Right lobe of liver (tissue), 6 donors: ENCODE results near the gene HEMK1. TPM values are rescaled to one million over a fixed set of nuclear protein-coding genes. Genes with fewer than 3 reads are reported as not detected.
A peak's percentile ranks its signal among the peaks of the same experiment; 100 is the strongest.

ENCODE experiments used
- ATAC-seq, 4 donors: fragments of 200-7000 bp; cut with Tn5 transposase; one replicate each; pipeline ENCODE4 v1.9.1; 2020; ENCODE audit warnings: mild to moderate bottlenecking in 4 of 4, moderate library complexity in 4 of 4
- DNase-seq, 3 donors: peaks; one replicate each; pipeline ENCODE4 v3.0.0-alpha.2; 2020
- H3K27ac ChIP-seq, 3 donors: fragments of 200-600 bp; one replicate each; pipeline ENCODE4 v1.8.0; 2022
- H3K27me3 ChIP-seq, 2 donors: fragments of 200-600 bp; one replicate each; pipeline ENCODE4 v1.8.0; 2022
- H3K36me3 ChIP-seq, 4 donors: fragments of 200-600 bp; sonication (generic) in 1 of 4; one replicate each; pipeline versions ENCODE4 v1.5.1 to v1.8.0; 2017 to 2022; ENCODE audit warnings: control low read depth in 1 of 4
- H3K4me1 ChIP-seq, 4 donors: fragments of 200-600 bp; sonication (generic) in 1 of 4; one replicate each; pipeline versions ENCODE4 v1.5.1 to v1.8.0; 2017 to 2022; ENCODE audit warnings: control low read depth in 1 of 4
- H3K4me3 ChIP-seq, 3 donors: fragments of 200-600 bp; one replicate each; pipeline ENCODE4 v1.8.0; 2022
- H3K9me3 ChIP-seq, 4 donors: fragments of 200-600 bp; sonication (generic) in 1 of 4; one replicate each; pipeline versions ENCODE4 v1.5.1 to v1.8.0; 2017 to 2022; ENCODE audit warnings: control low read depth in 1 of 4
- POLR2A ChIP-seq: fragments of 450-650 bp; IDR thresholded peaks from one replicate; pipeline ENCODE4 v1.6.1; 2017; ENCODE audit warnings: antibody characterized with exemption, mild to moderate bottlenecking
- WGBS: methylation state at CpG from one replicate; pipeline ENCODE4 v1.1.6; 2018; ENCODE audit warnings: low coverage, low lambda C conversion rate; ENCODE audit not compliant: insufficient coverage; ENCODE audit errors: missing lambda C conversion rate; 5-methylcytosine and 5-hydroxymethylcytosine counted together
- intact Hi-C, 2 donors: fragments of 100-400 bp; cut with DNase I; formaldehyde crosslinking; loops; one replicate each; pipeline versions ENCODE4 v1.11.2 to v1.14.1; 2022
- total RNA-seq, 6 experiments: library from RNA; depleted of rRNA in 2 of 6; stranded (reverse); fragments of >200 nt in 2 of 6; fragmentation: NEBNext Ultra II Directional in 3 of 6; extraction: Animal tissue kit (Norgen Biotek cat#: 25700) in 3 of 6; gene quantifications; one replicate each; pipeline versions ENCODE4 v1.1.0 to v1.2.4, GENCODE V29; 2016 to 2023
- TF ChIP-seq, protein P1 (sequence below), 4 donors: fragments of 200-600 bp in 3 of 4; fragments of 450-650 bp in 1 of 4; IDR thresholded peaks; one replicate each; pipeline versions ENCODE4 v1.5.1 to v1.8.0; 2016 to 2022; ENCODE audit warnings: antibody characterized with exemption in 4 of 4, mild to moderate bottlenecking in 2 of 4
- donor health status: DM: no; HTN: yes; CAD: no.
- donor health status: DM: no; HTN: no; CAD: no.
- donor health status: DM: no; HTN: no; CAD: no.
- donor health status: DM: no; HTN: yes; CAD: no.
- donor health status: DM: no; HTN: yes; CAD: no.

The HEMK1 gene
- total RNA-seq, 6 experiments from 2014 or later: 10.5 to 19.4 (median 14.0) TPM

DNA sequence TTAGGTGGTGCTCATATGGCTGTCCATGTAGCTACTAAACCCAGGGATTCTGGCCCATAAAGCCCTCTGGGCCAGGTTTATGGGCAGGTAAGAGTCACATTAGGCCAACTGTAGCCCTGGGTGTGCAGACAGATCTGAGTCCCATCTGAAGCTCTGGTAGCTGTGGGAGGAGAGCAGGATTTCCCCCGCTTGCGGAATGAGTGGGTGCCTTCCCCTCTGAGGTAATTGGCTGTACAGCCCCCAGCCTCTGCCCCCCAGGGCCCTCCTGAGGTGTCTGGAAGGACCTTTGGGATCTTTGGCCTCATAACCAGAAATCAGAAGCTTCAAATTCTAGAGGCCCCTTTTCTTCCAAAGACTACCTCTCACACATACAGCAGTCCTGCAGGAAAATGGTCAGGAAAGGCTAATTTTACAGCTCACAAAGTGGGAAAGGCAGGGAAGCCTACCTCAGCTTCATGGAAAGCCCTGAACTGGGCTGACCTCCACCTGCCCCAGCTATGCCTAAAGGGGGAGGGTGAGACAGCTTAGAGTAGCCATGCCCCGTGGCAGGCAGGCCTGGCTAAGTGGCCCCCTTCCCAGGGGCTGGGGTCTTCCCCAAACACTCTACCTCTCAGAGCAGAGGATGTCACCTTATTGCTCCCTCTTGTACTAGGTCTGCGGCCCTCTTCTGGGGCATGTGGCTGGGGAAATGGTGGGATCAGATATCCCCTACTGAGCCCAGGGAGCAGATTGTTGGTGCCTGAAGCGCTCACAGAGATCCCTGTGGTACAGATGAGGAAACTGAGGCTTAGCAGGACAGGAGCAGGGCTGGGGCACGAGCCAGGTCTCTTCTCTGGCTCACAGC, 16.8 kb downstream of the HEMK1 start:
- DNase-seq (no peak), ATAC-seq (no peak)
- TF ChIP-seq POLR2A: no peak
- TF ChIP-seq, protein P1, sequence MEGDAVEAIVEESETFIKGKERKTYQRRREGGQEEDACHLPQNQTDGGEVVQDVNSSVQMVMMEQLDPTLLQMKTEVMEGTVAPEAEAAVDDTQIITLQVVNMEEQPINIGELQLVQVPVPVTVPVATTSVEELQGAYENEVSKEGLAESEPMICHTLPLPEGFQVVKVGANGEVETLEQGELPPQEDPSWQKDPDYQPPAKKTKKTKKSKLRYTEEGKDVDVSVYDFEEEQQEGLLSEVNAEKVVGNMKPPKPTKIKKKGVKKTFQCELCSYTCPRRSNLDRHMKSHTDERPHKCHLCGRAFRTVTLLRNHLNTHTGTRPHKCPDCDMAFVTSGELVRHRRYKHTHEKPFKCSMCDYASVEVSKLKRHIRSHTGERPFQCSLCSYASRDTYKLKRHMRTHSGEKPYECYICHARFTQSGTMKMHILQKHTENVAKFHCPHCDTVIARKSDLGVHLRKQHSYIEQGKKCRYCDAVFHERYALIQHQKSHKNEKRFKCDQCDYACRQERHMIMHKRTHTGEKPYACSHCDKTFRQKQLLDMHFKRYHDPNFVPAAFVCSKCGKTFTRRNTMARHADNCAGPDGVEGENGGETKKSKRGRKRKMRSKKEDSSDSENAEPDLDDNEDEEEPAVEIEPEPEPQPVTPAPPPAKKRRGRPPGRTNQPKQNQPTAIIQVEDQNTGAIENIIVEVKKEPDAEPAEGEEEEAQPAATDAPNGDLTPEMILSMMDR (IDR thresholded peaks at IDR 0.05): no peak
- Histone ChIP-seq H3K9me3 (no peaks in the 10 kb centered on the region), H3K27me3 (no peaks in the 10 kb centered on the region), H3K27ac (peak overlapping the region; percentile 49 to 69 (median 67)), H3K4me3 (no peak overlapping the region), H3K36me3 (no peaks in the 10 kb centered on the region), H3K4me1 (peaks cover 0 to 95% (median 45%) of the 10 kb centered on the region in 4 donors)
- 60% methylated on average over 2 of the region's 6 CpGs for WGBS
- intact Hi-C loops: no loop called here

DNA sequence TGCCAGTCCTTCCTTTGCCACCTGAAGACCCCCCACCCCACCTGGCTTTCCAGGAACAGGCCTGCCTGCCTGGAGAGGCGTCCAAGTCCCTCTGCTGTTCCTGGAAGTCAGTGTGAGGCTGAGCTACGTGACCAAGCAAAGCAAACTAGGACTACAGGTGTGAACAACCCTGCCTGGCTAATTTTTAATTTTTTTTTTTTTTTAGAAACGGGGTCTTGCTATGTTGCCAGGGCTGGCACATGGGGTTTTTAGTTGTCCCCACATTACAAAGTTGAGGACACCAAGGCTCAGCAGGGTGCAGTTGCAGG, 17.4 kb downstream of the HEMK1 start:
- intact Hi-C loops: no loop called here
- DNase-seq (no peak), ATAC-seq (peak in 2 of 4 donors; percentile 13 to 20)
- H3K9me3 ChIP-seq: no peaks in the 10 kb centered on the region
- H3K4me1 ChIP-seq: peaks cover 0 to 94% (median 41%) of the 10 kb centered on the region in 4 donors
- no peak overlapping the region for H3K4me3 ChIP-seq
- TF ChIP-seq POLR2A: no peak
- TF ChIP-seq, protein P1 (IDR thresholded peaks at IDR 0.05): no peak
- H3K27me3 ChIP-seq: no peaks in the 10 kb centered on the region
- H3K36me3 ChIP-seq: no peaks in the 10 kb centered on the region
- WGBS: 17% methylated on average over 3 of the region's 3 CpGs
- H3K27ac ChIP-seq: peak overlapping the region; percentile 49 to 82 (median 69)

DNA sequence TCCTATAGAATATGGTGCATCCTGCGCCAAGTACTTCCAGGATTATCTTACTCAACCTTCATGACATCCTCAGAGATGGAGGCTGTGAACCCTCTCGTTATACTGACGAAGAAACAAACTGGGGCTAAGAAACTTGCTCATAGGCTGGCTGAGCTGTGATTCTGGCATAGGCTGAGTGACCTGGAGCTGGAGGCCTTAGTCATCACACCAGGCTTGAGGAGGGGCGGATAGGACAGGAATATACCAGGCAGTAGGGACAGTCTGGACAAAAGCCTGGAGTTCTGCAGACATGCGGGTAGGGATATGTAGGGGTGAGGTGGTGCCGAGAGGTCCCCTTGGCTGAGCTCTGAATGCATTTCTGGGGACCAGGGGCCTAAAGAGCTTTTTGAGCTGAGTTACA, 18.1 kb downstream of the HEMK1 start:
- intact Hi-C loops: no loop called here
- peak in 1 of 4 donors; percentile 22 for ATAC-seq
- Histone ChIP-seq H3K27me3 (no peaks in the 10 kb centered on the region), H3K4me3 (no peak overlapping the region), H3K36me3 (no peaks in the 10 kb centered on the region), H3K4me1 (peaks cover 0 to 94% (median 40%) of the 10 kb centered on the region in 4 donors), H3K27ac (peak overlapping the region; percentile 69 to 82 (median 75)), H3K9me3 (no peaks in the 10 kb centered on the region)
- TF ChIP-seq, protein P1 (IDR thresholded peaks at IDR 0.05): no peak
- TF ChIP-seq POLR2A: no peak
- 71% methylated on average over 5 of the region's 6 CpGs for WGBS
- no peak for DNase-seq

DNA sequence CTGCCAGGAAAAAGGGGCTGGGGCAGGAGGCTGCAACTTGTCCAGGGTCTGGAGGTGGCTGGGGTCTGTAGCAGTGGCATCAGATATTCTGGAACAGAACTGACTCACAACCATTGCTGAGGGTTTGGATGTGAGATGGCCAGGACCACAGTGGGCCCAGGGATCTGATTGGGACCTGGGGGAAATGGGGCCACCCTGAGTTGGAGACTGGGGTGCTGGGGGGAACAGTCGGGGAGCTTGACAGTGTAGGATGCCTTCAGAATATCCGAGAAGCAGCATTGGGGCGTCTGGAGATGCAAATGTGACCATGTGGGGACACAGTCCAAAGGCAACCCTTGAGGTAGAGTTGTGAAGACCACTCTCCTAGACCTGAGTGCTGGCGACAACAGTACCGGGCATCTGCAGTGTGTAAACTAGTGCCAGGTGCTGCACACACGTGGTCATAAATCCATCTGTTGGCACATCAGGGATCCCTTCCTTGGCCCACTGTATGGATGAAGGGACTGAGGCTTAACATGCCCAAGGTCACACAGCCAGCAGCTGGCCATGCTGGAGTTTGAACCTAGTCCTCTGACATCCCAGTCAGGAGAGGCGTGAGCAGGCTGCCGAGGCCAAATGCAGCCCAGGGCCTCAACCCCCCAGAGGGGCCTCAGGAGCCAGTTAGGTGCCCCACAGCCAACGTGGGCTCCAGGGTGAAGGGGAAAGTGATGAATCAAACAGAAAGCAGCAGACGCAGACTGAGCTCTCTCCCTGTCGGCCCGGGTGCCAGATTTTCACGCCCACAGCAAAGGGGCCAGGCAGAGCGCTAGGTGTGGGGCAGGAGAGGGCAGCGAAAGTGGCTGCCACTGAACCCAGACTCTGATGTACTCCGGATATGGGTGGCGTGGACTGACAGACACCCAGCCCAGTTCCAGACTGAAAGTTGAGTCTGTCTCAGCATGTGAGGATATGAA, 18.8 kb downstream of the HEMK1 start:
- 6% methylated on average over 3 of the region's 17 CpGs for WGBS
- H3K4me3 ChIP-seq: no peak overlapping the region
- DNase-seq: peak; percentile 56 to 79 (median 72)
- ATAC-seq: peak; percentile 16 to 55 (median 40)
- H3K27ac ChIP-seq: peak overlapping the region; percentile 69 to 82 (median 75)
- H3K9me3 ChIP-seq: no peaks in the 10 kb centered on the region
- intact Hi-C loops: no loop called here
- TF ChIP-seq, protein P1 (IDR thresholded peaks at IDR 0.05): no peak
- TF ChIP-seq POLR2A: no peak
- no peaks in the 10 kb centered on the region for H3K36me3 ChIP-seq
- H3K4me1 ChIP-seq: peaks cover 0 to 94% (median 37%) of the 10 kb centered on the region in 4 donors
- no peaks in the 10 kb centered on the region for H3K27me3 ChIP-seq
